Thyroid gland (tissue), 4 donors: Measurements from ENCODE around the gene IFI35.

Experiments used
- CTCF ChIP-seq, 6 experiments: fragments of 200-600 bp in 3 of 6; fragments of 450-650 bp in 3 of 6; sonication (generic) in 3 of 6; IDR thresholded peaks; one replicate each; pipeline ENCODE4 v1.5.1; 2016 to 2019; ENCODE audit warnings: antibody characterized with exemption in 6 of 6, mild to moderate bottlenecking in 2 of 6, inconsistent platforms in 1 of 6, moderate library complexity in 1 of 6
- POLR2A ChIP-seq, 2 donors: fragments of 450-650 bp; IDR thresholded peaks; one replicate each; pipeline ENCODE4 v1.6.1; 2017; ENCODE audit warnings: antibody characterized with exemption in 2 of 2, mild to moderate bottlenecking in 2 of 2, moderate library complexity in 1 of 2

GRCh38 chr17:42982266-42982665 is 24.3 kb upstream of the IFI35 start:
- TF ChIP-seq CTCF (IDR thresholded peaks at IDR 0.05) (no peak), POLR2A (IDR thresholded peaks at IDR 0.05) (no peak)
